ENCODE measurements around the gene IL2RA.

DNA sequence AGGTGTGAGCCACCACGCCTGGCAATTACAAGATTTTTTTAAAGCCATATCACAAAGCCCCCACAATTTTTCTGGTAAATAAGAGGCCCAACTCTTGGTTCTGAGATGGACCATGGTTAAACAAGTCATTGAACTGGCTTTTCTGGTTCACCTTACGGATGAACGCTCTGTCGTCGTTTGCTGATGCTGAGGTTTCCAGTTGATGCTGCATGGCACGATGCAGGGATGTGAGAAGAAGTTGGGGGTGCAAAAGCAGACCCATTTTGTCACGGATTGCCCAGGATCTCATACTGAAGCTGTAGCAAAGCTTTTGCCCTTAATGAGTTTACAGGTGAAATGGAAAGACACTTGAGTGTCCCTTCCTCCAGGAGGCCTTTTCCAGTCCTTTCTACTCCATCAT is 2.0 kb upstream of the IL2RA start:
- no peak for TF ChIP-seq POLR2A (IDR thresholded peaks at IDR 0.05)
- TF ChIP-seq, protein P1, sequence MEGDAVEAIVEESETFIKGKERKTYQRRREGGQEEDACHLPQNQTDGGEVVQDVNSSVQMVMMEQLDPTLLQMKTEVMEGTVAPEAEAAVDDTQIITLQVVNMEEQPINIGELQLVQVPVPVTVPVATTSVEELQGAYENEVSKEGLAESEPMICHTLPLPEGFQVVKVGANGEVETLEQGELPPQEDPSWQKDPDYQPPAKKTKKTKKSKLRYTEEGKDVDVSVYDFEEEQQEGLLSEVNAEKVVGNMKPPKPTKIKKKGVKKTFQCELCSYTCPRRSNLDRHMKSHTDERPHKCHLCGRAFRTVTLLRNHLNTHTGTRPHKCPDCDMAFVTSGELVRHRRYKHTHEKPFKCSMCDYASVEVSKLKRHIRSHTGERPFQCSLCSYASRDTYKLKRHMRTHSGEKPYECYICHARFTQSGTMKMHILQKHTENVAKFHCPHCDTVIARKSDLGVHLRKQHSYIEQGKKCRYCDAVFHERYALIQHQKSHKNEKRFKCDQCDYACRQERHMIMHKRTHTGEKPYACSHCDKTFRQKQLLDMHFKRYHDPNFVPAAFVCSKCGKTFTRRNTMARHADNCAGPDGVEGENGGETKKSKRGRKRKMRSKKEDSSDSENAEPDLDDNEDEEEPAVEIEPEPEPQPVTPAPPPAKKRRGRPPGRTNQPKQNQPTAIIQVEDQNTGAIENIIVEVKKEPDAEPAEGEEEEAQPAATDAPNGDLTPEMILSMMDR (IDR thresholded peaks at IDR 0.05): no peak

All from Peyer's patch (tissue), 4 donors.